ENCODE results near the gene RABL6.
A peak's percentile ranks its signal among the peaks of the same experiment; 100 is the strongest.
"Not testable (repeated sequence)": the region's sequence is repeated elsewhere in the genome, so short reads cannot be mapped to it uniquely, and the experiment has no call there.

Gene RABL6

GRCh38 chr9:136868644-136869043, 60.9 kb downstream of the RABL6 start:
- Histone ChIP-seq H3K27me3 (ENCODE audit: low read depth) (no peaks in the 10 kb centered on the region), H3K4me1 (peaks cover 6% of the 10 kb centered on the region), H3K9me3 (peaks cover 23% of the 10 kb centered on the region), H3K4me3 (no peak overlapping the region), H3K36me3 (replicated peaks) (peaks cover 13% of the 10 kb centered on the region)
- DNase-seq (ENCODE audit: low spot score in 2 of 2) = no peak
- in situ Hi-C loops (cut with MboI; ENCODE audit: low sequenced_read_pairs) = no loop called here

DNA sequence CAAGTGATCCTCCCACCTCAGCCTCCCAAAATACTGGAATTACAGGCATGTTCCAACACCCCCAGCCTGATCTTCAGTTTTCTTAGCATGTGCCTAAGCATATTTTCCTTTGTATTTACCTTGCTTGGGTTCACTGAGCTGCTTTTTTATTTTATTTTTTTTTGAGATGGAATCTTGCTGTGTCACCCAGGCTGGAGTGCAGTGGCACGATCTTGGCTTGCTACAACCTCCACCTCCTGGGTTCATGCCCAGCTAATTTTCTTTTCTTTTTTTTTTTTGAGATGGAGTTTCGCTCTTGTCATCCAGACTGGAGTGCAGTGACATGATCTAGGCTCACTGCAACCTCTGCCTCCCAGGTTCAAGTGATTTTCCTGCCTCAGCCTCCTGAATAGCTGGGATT, 61.9 kb downstream of the RABL6 start:
- H3K9me3 ChIP-seq = peaks cover 27% of the 10 kb centered on the region
- DNase-seq (ENCODE audit: low spot score in 2 of 2); H3K36me3 ChIP-seq (replicated peaks); H3K27me3 ChIP-seq (ENCODE audit: low read depth); in situ Hi-C loops (cut with MboI; ENCODE audit: low sequenced_read_pairs); H3K4me3 ChIP-seq; H3K4me1 ChIP-seq: not testable (repeated sequence)

- DNase-seq (ENCODE audit: low spot score in 2 of 2) = no peak
- Histone ChIP-seq H3K36me3 (replicated peaks) (no peaks in the 10 kb centered on the region), H3K9me3 (peaks cover 19% of the 10 kb centered on the region), H3K4me1 (no peaks in the 10 kb centered on the region), H3K4me3 (no peak overlapping the region), H3K27me3 (ENCODE audit: low read depth) (no peaks in the 10 kb centered on the region)
- in situ Hi-C loops (cut with MboI; ENCODE audit: low sequenced_read_pairs) = no loop called here
Measured at GRCh38 chr9:136875155-136875554, 67.4 kb downstream of the RABL6 start.

DNA sequence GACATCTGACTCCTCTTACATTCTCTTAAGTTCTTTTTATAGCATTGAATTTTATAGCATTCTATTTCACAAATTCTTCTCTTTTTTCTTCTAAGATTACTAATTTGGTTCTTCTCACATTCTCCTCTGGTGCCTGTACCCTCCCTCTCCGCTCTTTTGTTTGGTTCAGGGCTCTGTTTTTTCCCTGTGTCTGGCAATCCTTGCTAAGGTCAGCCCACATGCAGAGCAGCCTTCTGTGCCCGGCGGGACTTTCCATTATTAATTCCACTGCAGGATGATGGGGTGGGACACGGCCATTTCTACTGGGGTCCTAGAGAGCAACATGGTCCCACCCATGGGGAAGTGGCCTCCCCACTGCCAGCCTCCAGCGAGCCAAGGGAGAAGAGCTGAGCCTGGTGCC, 68.7 kb downstream of the RABL6 start:
- Histone ChIP-seq H3K27me3 (ENCODE audit: low read depth) (no peaks in the 10 kb centered on the region), H3K36me3 (replicated peaks) (no peaks in the 10 kb centered on the region), H3K9me3 (peaks cover 16% of the 10 kb centered on the region), H3K4me3 (no peak overlapping the region), H3K4me1 (no peaks in the 10 kb centered on the region)
- in situ Hi-C loops (cut with MboI; ENCODE audit: low sequenced_read_pairs) = no loop called here
- DNase-seq (ENCODE audit: low spot score in 2 of 2) = no peak

GRCh38 chr9:136880651-136881050, 72.9 kb downstream of the RABL6 start:
- Histone ChIP-seq H3K9me3 (no peaks in the 10 kb centered on the region), H3K4me3 (no peak overlapping the region), H3K27me3 (ENCODE audit: low read depth) (no peaks in the 10 kb centered on the region), H3K4me1 (no peaks in the 10 kb centered on the region), H3K36me3 (replicated peaks) (no peaks in the 10 kb centered on the region; the same call in 1 of the 2 replicates)
- no peak for DNase-seq (ENCODE audit: low spot score in 2 of 2)
- in situ Hi-C loops (cut with MboI; ENCODE audit: low sequenced_read_pairs) = no loop called here

GRCh38 chr9:136881691-136882108, 74.0 kb downstream of the RABL6 start:
- Histone ChIP-seq H3K4me3 (no peak overlapping the region), H3K4me1 (no peaks in the 10 kb centered on the region), H3K36me3 (replicated peaks) (no peaks in the 10 kb centered on the region; the same call in none of the 2 replicates), H3K9me3 (no peaks in the 10 kb centered on the region), H3K27me3 (ENCODE audit: low read depth) (no peaks in the 10 kb centered on the region)
- DNase-seq (ENCODE audit: low spot score in 2 of 2) = no peak
- in situ Hi-C loops (cut with MboI; ENCODE audit: low sequenced_read_pairs) = no loop called here

GRCh38 chr9:136882109-136882946, 74.6 kb downstream of the RABL6 start:
- H3K9me3 ChIP-seq = no peaks in the 10 kb centered on the region
- H3K27me3 ChIP-seq (ENCODE audit: low read depth) = no peaks in the 10 kb centered on the region
- H3K4me1 ChIP-seq = no peaks in the 10 kb centered on the region
- no peak overlapping the region for H3K4me3 ChIP-seq
- no peak for DNase-seq (ENCODE audit: low spot score in 2 of 2)
- no peaks in the 10 kb centered on the region; the same call in none of the 2 replicates for H3K36me3 ChIP-seq (replicated peaks)
- in situ Hi-C loops (cut with MboI; ENCODE audit: low sequenced_read_pairs) = no loop called here

DNA sequence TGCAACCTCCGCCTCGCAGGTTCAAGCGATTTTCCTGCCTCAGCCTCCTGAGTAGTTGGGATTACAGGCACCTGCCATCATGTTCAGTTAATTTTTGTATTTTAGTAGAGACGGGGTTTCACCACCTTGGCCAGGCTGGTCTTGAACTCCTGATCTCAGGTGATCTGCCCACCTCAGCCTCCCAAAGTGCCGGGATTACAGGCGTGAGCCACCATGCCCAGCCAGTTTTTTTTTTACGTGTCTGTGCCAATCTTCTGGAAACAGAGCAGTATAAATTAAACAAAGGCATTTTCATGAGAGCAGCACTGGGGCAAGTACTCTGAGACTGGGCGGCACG, 75.2 kb downstream of the RABL6 start:
- H3K4me3 ChIP-seq; H3K4me1 ChIP-seq; DNase-seq (ENCODE audit: low spot score in 2 of 2); H3K36me3 ChIP-seq (replicated peaks); in situ Hi-C loops (cut with MboI; ENCODE audit: low sequenced_read_pairs); H3K27me3 ChIP-seq (ENCODE audit: low read depth); H3K9me3 ChIP-seq: not testable (repeated sequence)

GRCh38 chr9:136883670-136884069, 75.9 kb downstream of the RABL6 start:
- H3K4me1 ChIP-seq; H3K4me3 ChIP-seq; H3K9me3 ChIP-seq; in situ Hi-C loops (cut with MboI; ENCODE audit: low sequenced_read_pairs); H3K36me3 ChIP-seq (replicated peaks); DNase-seq (ENCODE audit: low spot score in 2 of 2); H3K27me3 ChIP-seq (ENCODE audit: low read depth): not testable (repeated sequence)

GRCh38 chr9:136885950-136886578, 78.3 kb downstream of the RABL6 start, which contains the start of gene TRAF2:
Gene TRAF2 (plus strand): TSS chr9:136886516. CDS start chr9:136898741, 12,225 bp downstream.
- DNase-seq (ENCODE audit: low spot score in 2 of 2) = peak; percentile 92 to 98
- peaks cover 9% of the 10 kb centered on the region for H3K36me3 ChIP-seq (replicated peaks)
- in situ Hi-C loops (cut with MboI; ENCODE audit: low sequenced_read_pairs) = no loop called here
- H3K9me3 ChIP-seq = no peaks in the 10 kb centered on the region
- H3K4me1 ChIP-seq = peaks cover 3% of the 10 kb centered on the region; the same call in 1 of the 2 replicates
- no peaks in the 10 kb centered on the region for H3K27me3 ChIP-seq (ENCODE audit: low read depth)
- peak within 1 kb of the TSS; percentile 77 for H3K4me3 ChIP-seq

DNA sequence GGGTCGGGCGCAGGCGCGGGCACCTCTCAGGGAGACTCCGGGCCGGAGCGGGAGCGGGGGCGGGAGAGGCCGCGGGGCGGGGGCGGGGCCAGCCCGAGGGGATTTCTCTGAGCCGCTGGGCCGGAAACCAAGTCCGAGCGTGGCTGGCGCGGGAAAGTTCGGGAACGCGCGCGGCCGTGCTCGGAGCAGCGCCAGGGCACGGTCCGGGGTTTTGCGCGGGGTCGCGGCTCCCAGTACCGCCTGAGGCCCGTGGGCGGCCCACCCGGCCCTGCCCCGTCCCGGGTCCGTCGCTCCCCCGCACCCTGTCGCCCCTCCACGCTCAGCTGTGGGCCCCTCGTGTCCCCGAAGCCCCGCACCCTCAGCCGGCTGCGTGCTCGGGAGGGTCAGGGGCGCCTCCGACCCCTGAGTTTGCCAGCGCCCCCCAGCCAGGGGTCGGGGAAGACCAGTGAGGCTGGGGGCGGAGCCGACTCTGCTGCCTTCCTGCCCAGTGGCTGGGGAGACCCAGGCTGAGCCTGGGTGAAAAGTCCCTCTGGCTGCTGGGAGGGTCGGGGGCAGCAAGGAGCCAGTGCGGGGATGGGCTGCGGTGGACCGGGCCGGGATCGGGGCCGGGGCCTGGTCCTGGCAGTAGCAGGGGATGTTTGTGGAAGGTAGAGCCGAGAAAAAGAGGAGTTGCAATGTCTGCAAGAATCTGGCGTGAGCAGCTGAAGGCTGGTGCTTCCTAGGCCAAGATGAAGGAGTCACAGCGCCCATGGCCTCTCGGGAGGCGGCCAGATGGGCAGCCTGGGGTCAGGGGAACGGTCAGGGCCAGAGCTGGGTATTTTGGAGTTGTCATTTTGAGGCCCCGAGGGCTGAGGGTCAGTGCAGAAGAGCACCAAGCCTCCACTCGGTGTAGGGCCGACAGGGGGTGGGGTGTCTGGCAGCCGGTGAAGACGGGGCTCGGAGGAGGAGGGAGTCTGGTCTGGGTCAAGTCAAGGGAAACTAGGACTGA, 79.2 kb downstream of the RABL6 start:
- Histone ChIP-seq H3K4me3 (peak overlapping the region; percentile 77), H3K27me3 (ENCODE audit: low read depth) (no peaks in the 10 kb centered on the region), H3K9me3 (no peaks in the 10 kb centered on the region), H3K36me3 (replicated peaks) (peaks cover 9% of the 10 kb centered on the region), H3K4me1 (peaks cover 3% of the 10 kb centered on the region; the same call in 1 of the 2 replicates)
- in situ Hi-C loops (cut with MboI; ENCODE audit: low sequenced_read_pairs) = no loop called here
- DNase-seq (ENCODE audit: low spot score in 2 of 2) = peak; percentile 23 to 64

DNA sequence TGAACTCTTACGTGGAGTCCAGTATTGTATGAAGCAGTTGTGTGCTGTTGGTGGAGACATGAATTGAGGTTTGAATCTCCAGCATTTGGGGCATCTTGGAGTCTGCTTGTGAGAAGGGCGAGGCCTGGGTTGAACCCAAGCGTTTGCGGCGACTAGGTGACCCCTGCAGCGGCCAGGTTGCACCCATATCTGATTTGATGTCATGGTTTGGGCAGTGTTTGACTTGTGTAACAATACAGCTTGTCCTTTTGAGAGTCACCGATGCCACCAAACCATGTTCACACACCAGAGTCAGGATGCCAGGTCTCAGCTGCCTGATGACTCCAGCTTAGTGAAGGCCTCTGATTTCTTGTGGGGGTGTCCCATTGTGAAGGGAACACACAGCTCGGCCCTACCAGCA, 80.7 kb downstream of the RABL6 start:
- H3K9me3 ChIP-seq = no peaks in the 10 kb centered on the region
- in situ Hi-C loops (cut with MboI; ENCODE audit: low sequenced_read_pairs) = no loop called here
- H3K4me1 ChIP-seq = peaks cover 3% of the 10 kb centered on the region; the same call in 1 of the 2 replicates
- peaks cover 9% of the 10 kb centered on the region for H3K36me3 ChIP-seq (replicated peaks)
- H3K27me3 ChIP-seq (ENCODE audit: low read depth) = no peaks in the 10 kb centered on the region
- no peak for DNase-seq (ENCODE audit: low spot score in 2 of 2)
- no peak overlapping the region for H3K4me3 ChIP-seq

GRCh38 chr9:136889858-136890257, 82.1 kb downstream of the RABL6 start:
- no peaks in the 10 kb centered on the region for H3K27me3 ChIP-seq (ENCODE audit: low read depth)
- in situ Hi-C loops (cut with MboI; ENCODE audit: low sequenced_read_pairs) = no loop called here
- no peak overlapping the region for H3K4me3 ChIP-seq
- DNase-seq (ENCODE audit: low spot score in 2 of 2) = no peak
- H3K4me1 ChIP-seq = peaks cover 3% of the 10 kb centered on the region; the same call in 1 of the 2 replicates
- no peaks in the 10 kb centered on the region for H3K9me3 ChIP-seq
- H3K36me3 ChIP-seq (replicated peaks) = peaks cover 9% of the 10 kb centered on the region
